GM19351 (cell line): ENCODE measurements around the gene CD101.
A peak's percentile ranks its signal among the peaks of the same experiment; 100 is the strongest.

Experiments used
- ATAC-seq: cut with Tn5 transposase; IDR thresholded peaks from one replicate; pipeline ENCODE4 v1.9.1; 2021; ENCODE audit warnings: mild to moderate bottlenecking, moderate library complexity; ENCODE audit not compliant: unreplicated experiment

The CD101 gene

GRCh38 chr1:117051224-117052064 is 49.9 kb downstream of the CD101 start:
- ATAC-seq = peak; percentile 83

GRCh38 chr1:117054068-117054467 is 52.5 kb downstream of the CD101 start:
- no peak for ATAC-seq

GRCh38 chr1:117058810-117059209 is 57.2 kb downstream of the CD101 start:
- no peak for ATAC-seq

- peak; percentile 43 for ATAC-seq
Observed at GRCh38 chr1:117059334-117059677, 57.7 kb downstream of the CD101 start.

GRCh38 chr1:117059678-117060440 is 58.3 kb downstream of the CD101 start, which contains the start of gene TTF2:
TSS of gene TTF2 (plus strand) at chr1:117060326. CDS start at chr1:117060347, 21 bp downstream.
- peak; percentile 92 for ATAC-seq

GRCh38 chr1:117060441-117061317 is 59.1 kb downstream of the CD101 start:
- peak; percentile 3 for ATAC-seq

GRCh38 chr1:117061986-117062415 is 60.4 kb downstream of the CD101 start:
- peak; percentile 22 for ATAC-seq

- ATAC-seq = no peak
Observed at GRCh38 chr1:117066367-117066766, 64.8 kb downstream of the CD101 start.

- peak; percentile 83 for ATAC-seq
Observed at GRCh38 chr1:117067533-117068370, 66.2 kb downstream of the CD101 start.

- ATAC-seq = no peak
Observed at GRCh38 chr1:117068580-117068979, 67.0 kb downstream of the CD101 start.

- ATAC-seq = no peak
Observed at GRCh38 chr1:117069220-117069844, 67.8 kb downstream of the CD101 start.

- peak; percentile 59 for ATAC-seq
Observed at GRCh38 chr1:117070124-117070523, 68.6 kb downstream of the CD101 start.

- ATAC-seq = no peak
Observed at GRCh38 chr1:117076648-117077047, 75.1 kb downstream of the CD101 start.

GRCh38 chr1:117077267-117077666 is 75.7 kb downstream of the CD101 start:
- no peak for ATAC-seq

- no peak for ATAC-seq
Observed at GRCh38 chr1:117079737-117080136, 78.2 kb downstream of the CD101 start.

- no peak for ATAC-seq
Observed at GRCh38 chr1:117084231-117084630, 82.7 kb downstream of the CD101 start.
